SH-SY5Y (cell line): Measurements from ENCODE around the gene DGKK.

ENCODE experiments used
- GATA2 ChIP-seq: IDR thresholded peaks from 2 replicates; pipeline ENCODE4 v1.6.1; 2011; ENCODE audit warnings: mild to moderate bottlenecking, low read depth, low read length
- GATA3 ChIP-seq: IDR thresholded peaks from 2 replicates; pipeline ENCODE4 v1.6.1; 2011; ENCODE audit warnings: low read depth, mild to moderate bottlenecking, low read length, moderate library complexity

DNA sequence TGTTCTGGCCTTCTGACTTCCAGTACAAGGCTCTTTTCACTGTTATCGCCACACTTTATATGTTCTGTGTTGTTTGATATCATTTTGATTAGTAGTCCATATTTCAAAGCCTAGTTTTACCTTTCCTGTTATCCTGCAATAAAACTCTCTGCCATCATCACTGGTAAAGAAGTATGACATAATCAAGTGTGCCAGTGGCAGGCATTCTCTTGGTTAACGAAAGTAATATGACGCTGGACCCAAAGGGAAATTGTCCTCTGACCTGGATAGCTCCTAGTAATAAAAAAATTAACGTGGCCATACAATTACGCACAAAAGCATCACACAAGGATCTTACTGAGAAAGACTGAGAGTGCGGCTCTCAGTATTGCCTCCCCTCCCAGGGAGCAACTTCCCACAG is 33.8 kb downstream of the DGKK start:
- TF ChIP-seq GATA2 = no peak
- no peak for TF ChIP-seq GATA3
